ENCODE data around the gene NDRG2. TPM values are rescaled to one million over a fixed set of nuclear protein-coding genes. Genes with fewer than 3 reads are reported as not detected.

Gene NDRG2
- total RNA-seq, 1 experiment from 2014 or later: 18.9 TPM

GRCh38 chr14:21043387-21043973 is 18.6 kb upstream of the NDRG2 start:
- Histone ChIP-seq H3K4me2 (ENCODE audit: low read length) (no peak overlapping the region), H3K4me1 (ENCODE audit: control insufficient read depth in 1 of 2, insufficient read depth in 2 of 2, low read length in 2 of 2) (no peaks in the 10 kb centered on the region), H3K79me2 (ENCODE audit: insufficient read depth, low read length) (no peaks in the 10 kb centered on the region), H3K36me3 (ENCODE audit: control insufficient read depth in 1 of 2, insufficient read depth in 2 of 2, low read length in 2 of 2) (no peaks in the 10 kb centered on the region), H2AFZ (ENCODE audit: low read depth, low read length, poor library complexity, severe bottlenecking) (no peak overlapping the region), H3K9me2 (ENCODE audit: insufficient read depth) (no peaks in the 10 kb centered on the region), H3K9ac (ENCODE audit: low read length) (no peak overlapping the region), H3K27ac (ENCODE audit: low read depth, low read length) (no peak overlapping the region), H3K9me3 (ENCODE audit: control insufficient read depth in 1 of 2, insufficient read depth in 1 of 2, low read depth in 1 of 2, low read length in 2 of 2) (no peaks in the 10 kb centered on the region), H3K4me3 (replicated peaks in 1 of 2; ENCODE audit: low read depth in 1 of 2, low read length in 2 of 2) (no peak overlapping the region), H4K20me1 (ENCODE audit: insufficient read depth) (no peaks in the 10 kb centered on the region), H3K27me3 (ENCODE audit: insufficient read depth, low read length) (no peaks in the 10 kb centered on the region)
- CTCF ChIA-PET: interaction anchor here (1.2 to 5.4 kb wide), 2 partner anchors 23 to 28 kb away, joined by 3 to 148 read pairs; no protein-coding TSS in a partner anchor
- POLR2A ChIA-PET: no interaction called here
- TF ChIP-seq POLR2AphosphoS5 (IDR thresholded peaks at IDR 0.05; ENCODE audit: low read depth, low read length) (no peak), SP1 (IDR thresholded peaks at IDR 0.05; ENCODE audit: low read depth) (no peak), EGR1 (IDR thresholded peaks at IDR 0.05; ENCODE audit: low read depth) (no peak), MAX (IDR thresholded peaks at IDR 0.05) (no peak)
- no peak for ATAC-seq
- intact Hi-C loops (cut with micrococcal nuclease): no loop called here
- DNase-seq (ENCODE audit: low read depth, low spot score): no peak
- RAD21 ChIA-PET (ENCODE audit: low non-redundant PET in 1 of 2, low total read pairs in 2 of 2, uncharacterized antibody in 2 of 2, unreplicated experiment in 2 of 2): interaction anchor here (0.9 to 1.2 kb wide), 2 partner anchors 29 kb away, joined by 4 read pairs; no protein-coding TSS in a partner anchor
- no TSS peak for BruUV-seq (replicated peaks)

GRCh38 chr14:21042918-21043317 is 18.1 kb upstream of the NDRG2 start:
- Histone ChIP-seq H3K4me2 (ENCODE audit: low read length) (no peak overlapping the region), H4K20me1 (ENCODE audit: insufficient read depth) (no peaks in the 10 kb centered on the region), H3K9me2 (ENCODE audit: insufficient read depth) (no peaks in the 10 kb centered on the region), H3K9ac (ENCODE audit: low read length) (no peak overlapping the region), H3K79me2 (ENCODE audit: insufficient read depth, low read length) (no peaks in the 10 kb centered on the region), H3K4me1 (ENCODE audit: control insufficient read depth in 1 of 2, insufficient read depth in 2 of 2, low read length in 2 of 2) (no peaks in the 10 kb centered on the region), H3K36me3 (ENCODE audit: control insufficient read depth in 1 of 2, insufficient read depth in 2 of 2, low read length in 2 of 2) (no peaks in the 10 kb centered on the region), H3K4me3 (replicated peaks in 1 of 2; ENCODE audit: low read depth in 1 of 2, low read length in 2 of 2) (no peak overlapping the region), H2AFZ (ENCODE audit: low read depth, low read length, poor library complexity, severe bottlenecking) (no peak overlapping the region), H3K9me3 (ENCODE audit: control insufficient read depth in 1 of 2, insufficient read depth in 1 of 2, low read depth in 1 of 2, low read length in 2 of 2) (no peaks in the 10 kb centered on the region), H3K27me3 (ENCODE audit: insufficient read depth, low read length) (no peaks in the 10 kb centered on the region), H3K27ac (ENCODE audit: low read depth, low read length) (no peak overlapping the region)
- ChIA-PET RAD21 (ENCODE audit: low non-redundant PET in 1 of 2, low total read pairs in 2 of 2, uncharacterized antibody in 2 of 2, unreplicated experiment in 2 of 2) (interaction anchor here (0.9 to 1.2 kb wide), 2 partner anchors 28 kb away, joined by 4 read pairs; no protein-coding TSS in a partner anchor), CTCF (interaction anchor here (5.4 kb wide), 1 partner anchor 28 kb away, joined by 148 read pairs; no protein-coding TSS in a partner anchor), POLR2A (no interaction called here)
- DNase-seq (ENCODE audit: low read depth, low spot score): no peak
- no peak for ATAC-seq
- intact Hi-C loops (cut with micrococcal nuclease): no loop called here
- TF ChIP-seq EGR1 (IDR thresholded peaks at IDR 0.05; ENCODE audit: low read depth) (no peak), ELF1 (IDR thresholded peaks at IDR 0.05; ENCODE audit: borderline replicate concordance, low read depth) (no peak), JUND (IDR thresholded peaks at IDR 0.05) (no peak), POLR2AphosphoS5 (IDR thresholded peaks at IDR 0.05; ENCODE audit: low read depth, low read length) (no peak), CEBPB (IDR thresholded peaks at IDR 0.05; ENCODE audit: low read depth) (no peak), ZNF274 (IDR thresholded peaks at IDR 0.05; ENCODE audit: low read depth, low read length) (no peak), ZBTB33 (IDR thresholded peaks at IDR 0.05; ENCODE audit: extremely low read depth, insufficient replicate concordance, low read length) (no peak), YY1 (IDR thresholded peaks at IDR 0.05; ENCODE audit: extremely low read depth, insufficient replicate concordance, low read depth, low read length) (no peak)
- BruUV-seq (replicated peaks): no TSS peak

Measured in HCT116 (cell line).